Omental fat pad (tissue), 4 donors: ENCODE measurements around the gene IFNAR1. TPM values are rescaled to one million over a fixed set of nuclear protein-coding genes. Genes with fewer than 3 reads are reported as not detected.

Experiments used
- ATAC-seq: fragments of 150-250 bp; one replicate; pipeline ENCODE4 v1.9.1; 2016; ENCODE audit warnings: mild to moderate bottlenecking, moderate library complexity; ENCODE audit not compliant: low FRiP score
- DNase-seq: peaks from one replicate; pipeline ENCODE4 v3.0.0-alpha.2; 2019; ENCODE audit warnings: low spot score
- CTCF ChIP-seq, 3 donors: fragments of 450-650 bp; IDR thresholded peaks; one replicate each; pipeline ENCODE4 v1.5.1; 2016 to 2017; ENCODE audit warnings: antibody characterized with exemption in 3 of 3, mild to moderate bottlenecking in 3 of 3, moderate library complexity in 2 of 3
- total RNA-seq, 4 donors: library from RNA; depleted of rRNA; stranded (reverse); fragments of >200 nt; gene quantifications; one replicate each; pipeline ENCODE4 v1.1.0, GENCODE V29; 2016

The IFNAR1 gene
- total RNA-seq, 4 donors from 2014 or later: 36.2 to 53.3 (median 42.4) TPM

- no peak for TF ChIP-seq CTCF (IDR thresholded peaks at IDR 0.05)
- DNase-seq (no peak), ATAC-seq (no peak)
Observed at GRCh38 chr21:33391656-33392055, 66.9 kb downstream of the IFNAR1 start.

GRCh38 chr21:33392284-33392985, 67.7 kb downstream of the IFNAR1 start:
- DNase-seq: no peak
- ATAC-seq: no peak
- no peak for TF ChIP-seq CTCF (IDR thresholded peaks at IDR 0.05)

GRCh38 chr21:33393348-33393747, 68.6 kb downstream of the IFNAR1 start:
- no peak for ATAC-seq
- DNase-seq: no peak
- TF ChIP-seq CTCF (IDR thresholded peaks at IDR 0.05): no peak

- no peak for TF ChIP-seq CTCF (IDR thresholded peaks at IDR 0.05)
- DNase-seq (no peak), ATAC-seq (no peak)
Observed at GRCh38 chr21:33394260-33394659, 69.5 kb downstream of the IFNAR1 start.

- DNase-seq: no peak
- peak; percentile 70 for ATAC-seq
- no peak for TF ChIP-seq CTCF (IDR thresholded peaks at IDR 0.05)
Observed at GRCh38 chr21:33395891-33396331, 71.1 kb downstream of the IFNAR1 start.

- no peak for TF ChIP-seq CTCF (IDR thresholded peaks at IDR 0.05)
- ATAC-seq (no peak), DNase-seq (no peak)
Observed at GRCh38 chr21:33396436-33396835, 71.7 kb downstream of the IFNAR1 start.

- peak; percentile 23 for ATAC-seq
- TF ChIP-seq CTCF (IDR thresholded peaks at IDR 0.05): no peak
- no peak for DNase-seq
Observed at GRCh38 chr21:33396951-33397350, 72.2 kb downstream of the IFNAR1 start.
